Ammon's horn (tissue), 1 donor: ENCODE results near the gene PDXK.

ENCODE experiments used
- DNase-seq: peaks from one replicate; pipeline ENCODE4 v3.0.0-alpha.2; 2016; ENCODE audit warnings: low spot score

Gene PDXK

DNA sequence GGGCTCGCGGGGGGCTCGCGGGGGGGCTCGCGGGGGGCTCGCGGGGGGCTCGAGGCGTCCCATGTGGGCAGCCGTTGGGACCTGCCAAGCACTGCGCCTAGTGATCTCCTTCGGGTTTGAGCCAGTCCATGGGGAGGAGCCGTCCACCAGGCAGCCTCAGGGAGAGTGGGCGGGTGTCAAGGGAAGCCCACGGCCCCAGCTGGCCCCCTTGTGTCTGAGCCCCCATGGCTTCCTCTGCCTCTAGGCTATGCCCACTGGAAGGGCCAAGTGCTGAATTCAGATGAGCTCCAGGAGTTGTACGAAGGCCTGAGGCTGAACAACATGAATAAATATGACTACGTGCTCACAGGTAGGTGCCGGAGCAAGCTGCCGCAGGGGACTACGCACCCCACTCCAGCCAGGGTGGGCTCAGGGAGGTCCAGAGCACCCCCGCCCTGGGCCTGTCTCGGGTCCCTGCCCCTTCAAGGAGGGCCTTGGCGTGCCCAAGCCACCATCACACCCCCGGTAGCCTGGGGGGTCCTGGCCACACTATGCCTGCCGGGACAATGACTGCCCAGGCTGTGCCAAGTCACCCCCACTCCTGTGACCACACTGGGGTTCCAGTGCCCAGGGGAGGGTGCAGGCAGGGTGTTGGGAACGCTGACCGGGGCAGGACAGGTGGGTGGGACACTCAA is 22.6 kb downstream of the PDXK start:
- no peak for DNase-seq

- no peak for DNase-seq
These were observed 25.0 kb downstream of the PDXK start for GRCh38 chr21:43743947-43744346.

DNA sequence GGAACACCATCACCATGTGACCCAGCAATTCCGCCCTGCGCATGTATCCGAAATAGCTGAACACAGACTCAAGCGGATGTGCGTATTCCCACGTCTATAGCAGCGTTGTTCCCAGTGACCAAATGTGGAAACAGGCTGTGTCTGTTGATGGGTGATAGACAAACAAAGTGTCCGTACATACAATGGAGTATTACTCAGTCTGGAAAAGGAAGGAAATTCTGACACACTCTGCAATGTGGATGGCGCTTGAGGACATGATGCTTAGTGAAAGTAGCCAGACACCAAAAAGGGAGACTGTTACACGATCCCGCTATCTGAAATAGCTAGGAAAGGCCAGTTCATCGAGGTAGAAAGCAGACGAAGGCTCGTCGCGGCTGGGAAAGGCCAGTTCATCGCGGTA is 25.8 kb downstream of the PDXK start:
- no peak for DNase-seq

DNA sequence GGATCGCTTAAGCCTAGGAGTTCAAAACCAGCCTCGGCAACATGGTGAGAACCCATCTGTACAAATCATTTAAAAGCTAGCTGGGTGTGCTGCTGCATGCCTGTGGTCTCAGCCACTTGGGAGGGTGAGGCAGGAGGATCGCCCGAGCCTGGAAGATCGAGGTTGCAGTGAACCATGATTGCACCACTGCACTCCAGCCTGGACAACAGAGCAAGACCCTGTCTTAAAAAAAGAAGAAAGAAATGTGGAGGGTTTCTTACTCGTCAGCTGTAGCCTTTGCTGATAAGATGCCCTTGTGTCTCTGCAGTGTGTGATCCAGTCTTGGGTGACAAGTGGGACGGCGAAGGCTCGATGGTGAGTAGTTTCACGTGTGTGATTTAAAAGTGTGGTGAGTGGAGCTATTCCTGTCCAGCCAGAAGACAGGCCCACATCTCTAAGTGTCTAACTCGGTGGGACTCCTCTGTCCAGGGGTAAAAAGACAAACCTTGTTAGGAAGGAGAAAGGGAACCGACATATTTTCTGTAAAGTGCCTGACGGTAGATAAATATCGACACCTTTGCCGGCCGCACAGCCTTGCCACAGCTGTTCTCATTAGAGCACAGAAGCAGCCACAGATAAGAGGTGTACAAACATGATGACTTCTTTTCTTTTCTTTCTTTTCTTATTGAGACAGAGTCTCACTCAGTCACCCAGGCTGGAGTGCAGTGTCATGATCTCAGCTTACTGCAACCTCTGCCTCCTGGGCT is 27.0 kb downstream of the PDXK start:
- DNase-seq: no peak

DNA sequence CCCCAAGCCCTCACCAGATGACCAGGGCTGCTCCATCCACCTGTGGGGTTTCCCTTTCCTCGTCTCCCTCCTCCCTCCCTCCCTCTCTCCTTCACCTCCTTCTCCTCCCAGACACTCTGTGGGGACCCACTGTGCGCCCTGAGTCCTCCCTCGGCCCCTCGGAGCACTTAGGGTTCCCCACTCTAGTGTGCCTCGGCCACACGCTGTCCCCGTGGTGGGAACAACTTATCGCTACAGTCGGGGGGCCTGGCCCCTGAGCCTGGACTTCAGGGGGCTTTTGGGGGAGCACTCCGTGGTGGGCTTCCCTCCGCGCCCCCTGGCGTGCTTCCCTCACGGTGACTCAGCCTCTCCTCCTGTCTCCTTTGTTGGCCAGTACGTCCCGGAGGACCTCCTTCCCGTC is 29.7 kb downstream of the PDXK start:
- DNase-seq: no peak

GRCh38 chr21:43749651-43750262 is 30.8 kb downstream of the PDXK start:
- no peak for DNase-seq

DNA sequence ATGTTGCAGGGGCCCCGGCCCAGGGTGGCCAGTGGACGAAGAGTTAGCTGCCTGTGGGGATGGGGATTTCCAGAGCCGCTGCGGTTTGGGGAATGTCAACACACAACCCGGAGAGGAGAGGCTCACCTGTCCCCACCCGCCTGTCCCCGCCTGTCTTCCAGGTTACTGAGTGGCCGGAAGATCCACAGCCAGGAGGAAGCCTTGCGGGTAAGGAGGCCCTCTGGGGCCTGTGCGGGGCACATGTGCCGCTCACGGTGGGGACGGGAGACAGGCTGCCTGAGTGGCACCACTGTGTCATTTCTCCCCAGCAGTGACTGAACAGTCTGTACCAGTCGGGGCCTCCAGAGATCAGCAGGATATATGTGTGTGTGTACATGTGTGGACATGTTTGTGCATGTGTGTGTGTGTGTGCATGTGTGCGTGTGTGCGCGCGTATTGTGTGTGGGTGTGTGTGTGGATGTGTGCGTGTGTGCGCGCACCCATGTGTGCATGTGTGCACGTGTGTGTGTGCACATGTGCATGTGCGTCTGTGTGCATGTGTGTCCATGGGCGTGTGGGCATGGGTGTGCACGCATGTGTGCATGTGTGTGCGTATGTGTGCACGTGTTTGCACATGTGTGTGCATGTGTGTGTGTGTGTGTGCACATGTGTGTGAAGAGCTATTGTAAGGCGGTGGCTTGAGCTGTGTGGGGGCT is 31.6 kb downstream of the PDXK start:
- no peak for DNase-seq

DNA sequence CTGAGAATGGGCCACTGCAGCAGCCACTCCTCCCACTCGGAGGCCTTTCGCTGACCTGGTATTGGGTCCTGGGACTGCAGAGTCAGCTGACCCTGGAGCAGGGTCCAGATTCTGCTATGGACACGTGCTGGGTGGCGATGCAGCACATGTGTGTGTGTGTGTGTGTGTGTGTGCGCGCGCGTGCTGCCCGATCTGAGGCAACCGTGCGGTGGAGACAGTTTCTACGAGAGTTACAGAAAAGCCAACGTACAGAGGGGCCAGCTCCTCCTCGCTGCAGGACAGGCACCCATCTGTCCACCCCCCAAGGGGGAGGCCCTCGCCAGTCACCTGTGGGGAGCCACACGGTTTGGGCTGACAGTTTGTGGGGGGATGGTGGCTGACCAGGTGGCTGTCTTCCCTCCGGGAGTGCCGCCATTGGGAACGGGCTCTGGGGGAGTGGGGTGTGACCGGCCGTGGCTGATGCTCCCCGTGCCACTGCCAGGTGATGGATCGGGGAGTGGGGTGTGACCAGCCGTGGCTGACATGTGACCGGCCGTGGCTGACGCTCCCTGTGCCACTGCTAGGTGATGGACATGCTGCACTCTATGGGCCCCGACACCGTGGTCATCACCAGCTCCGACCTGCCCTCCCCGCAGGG is 33.1 kb downstream of the PDXK start:
- no peak for DNase-seq

DNA sequence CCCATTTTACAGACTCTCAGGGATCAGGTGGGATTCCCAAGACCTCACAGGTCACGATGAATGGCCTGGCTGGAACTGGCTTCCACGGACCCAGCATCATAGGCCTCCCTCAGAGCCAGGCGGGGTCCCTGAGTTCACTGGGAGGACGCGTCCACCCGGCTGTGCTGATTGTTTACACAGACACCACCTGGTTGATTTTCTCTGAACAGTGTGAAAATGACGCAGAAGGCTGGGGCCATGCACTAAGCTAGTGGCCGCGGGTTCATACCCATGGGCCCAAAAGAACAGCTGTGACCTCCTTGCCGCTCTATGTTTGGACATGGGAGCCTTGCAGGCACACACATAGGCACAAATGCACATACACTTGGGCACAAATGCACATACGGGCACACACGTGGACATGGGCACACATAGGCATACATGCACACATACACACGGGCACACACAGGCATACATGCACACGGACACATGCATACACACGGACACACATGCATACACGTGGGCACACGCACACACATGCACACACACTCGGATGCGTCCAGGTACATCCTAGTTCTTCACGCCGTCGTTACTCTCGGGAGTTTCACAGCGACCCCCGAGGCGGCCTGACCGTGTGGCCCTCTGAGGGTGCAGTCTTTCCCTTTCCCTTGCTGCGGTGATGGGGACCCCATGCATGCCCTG is 34.0 kb downstream of the PDXK start:
- DNase-seq: no peak

DNA sequence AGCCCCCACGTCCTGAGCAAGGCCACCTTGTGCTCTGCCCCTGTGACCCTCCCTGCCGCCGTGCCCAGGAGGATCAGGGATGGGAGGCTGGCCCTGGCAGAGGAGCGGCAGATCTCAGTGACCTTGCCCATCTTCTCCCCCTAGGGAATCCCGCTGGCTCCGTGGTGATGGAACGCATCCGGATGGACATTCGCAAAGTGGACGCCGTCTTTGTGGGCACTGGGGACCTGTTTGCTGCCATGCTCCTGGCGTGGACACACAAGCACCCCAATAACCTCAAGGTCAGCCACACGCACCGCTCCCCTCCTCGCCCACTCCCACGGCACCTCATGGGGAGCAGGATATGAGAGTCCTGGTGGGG is 34.5 kb downstream of the PDXK start:
- no peak for DNase-seq

DNA sequence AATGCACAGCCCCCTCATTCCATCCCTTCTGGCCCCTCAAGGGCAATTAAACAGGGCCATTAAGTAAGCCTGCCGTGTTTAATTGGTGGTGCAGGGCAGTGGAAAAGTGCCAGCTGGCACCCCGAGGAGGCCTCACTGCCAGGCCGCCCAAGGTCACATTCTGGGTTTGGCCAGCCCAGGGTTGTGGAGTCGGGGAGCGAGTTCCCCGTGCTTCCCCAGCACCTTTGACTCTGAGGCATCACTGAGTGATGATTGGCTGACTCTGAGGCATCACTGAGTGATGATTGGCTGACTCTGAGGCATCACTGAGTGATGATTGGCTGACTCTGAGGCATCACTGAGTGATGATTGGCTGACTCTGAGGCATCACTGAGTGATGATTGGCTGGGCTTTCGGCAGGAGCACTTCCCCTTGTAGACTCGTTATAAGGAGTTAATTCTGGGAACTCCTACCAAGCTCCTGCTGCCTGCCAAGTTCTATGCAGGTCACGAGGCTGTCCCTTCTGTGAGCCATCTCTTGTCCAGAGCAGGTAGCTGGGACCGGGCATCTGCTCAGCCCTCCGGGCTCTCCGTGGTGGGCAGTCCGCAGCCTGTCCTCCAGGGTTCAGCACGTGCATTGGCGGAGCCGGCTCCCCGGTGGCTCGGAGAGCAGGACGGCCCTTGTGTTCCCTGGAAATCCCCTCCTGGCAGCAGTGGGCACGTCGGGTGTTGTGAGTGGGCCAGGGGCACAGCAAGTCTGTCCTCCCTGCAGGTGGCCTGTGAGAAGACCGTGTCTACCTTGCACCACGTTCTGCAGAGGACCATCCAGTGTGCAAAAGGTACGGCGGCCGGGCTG is 36.2 kb downstream of the PDXK start:
- DNase-seq: no peak

GRCh38 chr21:43755820-43756594 is 37.1 kb downstream of the PDXK start:
- no peak for DNase-seq

DNA sequence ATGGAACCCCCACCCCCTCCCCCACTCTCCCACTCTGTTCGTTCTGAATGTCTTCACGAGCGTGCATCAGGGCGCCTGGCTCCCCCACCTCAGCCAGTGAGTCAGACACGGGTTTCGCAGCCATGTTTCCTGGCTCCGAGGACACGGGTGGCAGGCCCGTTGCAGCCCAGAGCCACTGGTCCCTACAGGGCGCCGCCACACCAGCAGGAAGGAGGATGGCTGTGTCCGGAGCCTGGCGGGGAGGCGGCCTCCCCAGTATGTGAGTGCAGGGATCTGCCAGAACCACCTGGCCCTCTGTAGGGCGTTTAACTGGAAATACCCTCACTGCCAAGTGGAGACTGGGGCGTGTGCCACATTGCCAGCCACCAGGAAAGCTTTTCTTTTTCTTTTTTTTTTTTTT is 38.7 kb downstream of the PDXK start:
- peak; percentile 27 for DNase-seq

- no peak for DNase-seq
These were observed 39.2 kb downstream of the PDXK start for GRCh38 chr21:43758111-43758641.

DNA sequence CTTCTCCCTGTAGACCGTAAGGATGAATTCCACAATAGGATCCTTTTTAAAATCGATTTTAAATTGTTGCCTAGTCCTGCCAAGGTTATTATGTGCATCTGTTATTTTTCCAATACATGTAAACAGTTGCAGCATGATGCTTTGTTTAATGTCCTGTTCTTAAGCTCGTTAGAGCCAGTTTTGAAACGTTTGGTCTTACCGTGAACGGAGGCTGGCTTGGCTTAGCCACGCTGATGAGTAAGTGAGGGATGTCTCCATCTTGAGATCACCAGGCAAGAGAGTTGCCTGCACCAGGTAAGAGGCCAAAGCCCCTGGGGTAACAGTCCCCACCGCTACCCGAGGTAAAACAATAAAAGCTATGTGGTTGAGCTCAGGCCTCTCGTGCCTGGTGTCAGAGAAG is 39.9 kb downstream of the PDXK start:
- no peak for DNase-seq

GRCh38 chr21:43759651-43760050 is 40.7 kb downstream of the PDXK start:
- DNase-seq: no peak

- DNase-seq: no peak
These were observed 41.5 kb downstream of the PDXK start for GRCh38 chr21:43760391-43760958.

- no peak for DNase-seq
These were observed 43.0 kb downstream of the PDXK start for GRCh38 chr21:43761886-43762285.

GRCh38 chr21:43762303-43763128 is 43.6 kb downstream of the PDXK start:
- DNase-seq: no peak
